Neural progenitor cell (in vitro differentiated cells): ENCODE data around the gene FSTL1.
"Not testable (repeated sequence)": the region's sequence is repeated elsewhere in the genome, so short reads cannot be mapped to it uniquely, and the experiment has no call there.

Experiments used
- EZH2phosphoT487 ChIP-seq: fragments of 200-600 bp; sonication (generic); IDR thresholded peaks from 2 replicates; pipeline ENCODE4 v1.6.1; 2017; ENCODE audit warnings: antibody characterized with exemption
- TF ChIP-seq, protein P1 (sequence below): fragments of 200-600 bp; sonication (generic); IDR thresholded peaks from 2 replicates; pipeline ENCODE4 v1.5.1; 2017; ENCODE audit warnings: antibody characterized with exemption, mild to moderate bottlenecking

DNA sequence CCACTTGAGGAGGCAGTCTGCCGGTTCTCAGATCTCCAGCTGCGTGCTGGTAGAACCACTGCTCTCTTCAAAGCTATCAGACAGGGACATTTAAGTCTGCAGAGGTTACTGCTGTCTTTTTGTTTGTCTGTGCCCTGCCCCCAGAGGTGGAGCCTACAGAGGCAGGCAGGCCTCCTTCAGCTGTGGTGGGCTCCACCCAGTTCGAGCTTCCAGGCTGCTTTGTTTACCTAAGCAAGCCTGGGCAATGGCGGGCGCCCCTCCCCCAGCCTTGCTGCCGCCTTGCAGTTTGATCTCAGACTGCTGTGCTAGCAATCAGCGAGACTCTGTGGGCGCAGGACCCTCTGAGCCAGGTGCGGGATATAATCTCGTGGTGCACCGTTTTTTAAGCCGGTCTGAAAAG, 72.8 kb downstream of the FSTL1 start:
- TF ChIP-seq, protein P1, sequence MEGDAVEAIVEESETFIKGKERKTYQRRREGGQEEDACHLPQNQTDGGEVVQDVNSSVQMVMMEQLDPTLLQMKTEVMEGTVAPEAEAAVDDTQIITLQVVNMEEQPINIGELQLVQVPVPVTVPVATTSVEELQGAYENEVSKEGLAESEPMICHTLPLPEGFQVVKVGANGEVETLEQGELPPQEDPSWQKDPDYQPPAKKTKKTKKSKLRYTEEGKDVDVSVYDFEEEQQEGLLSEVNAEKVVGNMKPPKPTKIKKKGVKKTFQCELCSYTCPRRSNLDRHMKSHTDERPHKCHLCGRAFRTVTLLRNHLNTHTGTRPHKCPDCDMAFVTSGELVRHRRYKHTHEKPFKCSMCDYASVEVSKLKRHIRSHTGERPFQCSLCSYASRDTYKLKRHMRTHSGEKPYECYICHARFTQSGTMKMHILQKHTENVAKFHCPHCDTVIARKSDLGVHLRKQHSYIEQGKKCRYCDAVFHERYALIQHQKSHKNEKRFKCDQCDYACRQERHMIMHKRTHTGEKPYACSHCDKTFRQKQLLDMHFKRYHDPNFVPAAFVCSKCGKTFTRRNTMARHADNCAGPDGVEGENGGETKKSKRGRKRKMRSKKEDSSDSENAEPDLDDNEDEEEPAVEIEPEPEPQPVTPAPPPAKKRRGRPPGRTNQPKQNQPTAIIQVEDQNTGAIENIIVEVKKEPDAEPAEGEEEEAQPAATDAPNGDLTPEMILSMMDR: not testable (repeated sequence)
- not testable (repeated sequence) for TF ChIP-seq EZH2phosphoT487
